A549 treated with AZD9567 at 1 μM for 4 hours (cell line): Measurements from ENCODE around the gene RAB23. TPM values are rescaled to one million over a fixed set of nuclear protein-coding genes. Genes with fewer than 3 reads are reported as not detected.

ENCODE experiments used
- total RNA-seq: library from RNA; stranded (reverse); fragments of 200-300 nt; extraction: Qiagen RNA extraction; gene quantifications from 5 replicates; pipeline ENCODE4 v1.2.3, GENCODE V29; 2022; ENCODE audit not compliant: insufficient read depth

RAB23 gene
- 6.6 to 16.4 TPM (median 8.7 TPM) in 5 replicates for total RNA-seq

DNA sequence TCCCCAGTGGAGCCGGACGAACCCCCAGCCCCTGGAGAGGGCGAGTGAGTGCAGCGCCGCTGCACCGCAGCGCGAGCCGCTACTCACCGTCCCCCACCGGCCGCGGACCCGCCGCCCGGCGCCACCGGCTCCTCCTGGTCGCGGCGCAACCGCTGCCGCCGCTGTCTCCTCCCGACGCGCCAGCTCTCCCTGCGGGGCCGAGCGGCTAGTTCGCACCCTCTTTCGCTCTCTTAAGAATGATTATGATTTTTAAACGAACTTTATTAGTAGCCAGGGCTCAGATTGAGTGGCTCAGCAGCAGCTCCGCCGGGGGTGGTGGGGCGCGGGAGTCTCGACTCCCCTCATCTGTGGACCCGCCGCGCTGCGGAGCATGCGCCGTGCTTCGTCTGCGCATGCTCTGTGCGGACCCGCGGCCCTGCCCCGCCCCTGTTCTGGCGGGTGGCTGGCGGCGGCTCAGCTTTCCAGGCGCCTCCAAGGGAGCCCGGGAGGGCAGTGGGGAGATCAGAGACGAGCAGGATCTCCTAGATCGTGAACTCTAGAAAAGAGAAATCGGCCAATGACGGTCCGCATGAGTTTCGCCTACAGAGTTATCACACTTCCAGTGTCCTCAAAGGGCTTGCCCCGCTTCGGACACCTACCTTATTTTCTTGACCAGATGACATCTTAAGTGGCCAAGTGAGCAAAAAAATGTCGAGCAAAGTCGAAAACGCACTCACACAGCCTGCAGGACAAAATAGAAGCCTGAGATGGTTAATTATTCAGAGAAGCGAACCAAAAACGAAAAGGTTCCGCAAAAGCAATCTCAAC is at the start of gene RAB23:
Gene RAB23, minus strand, starts transcription at position 372 of the 807 bp plus-strand sequence. CDS start 11,927 bp downstream, outside the sequence.

DNA sequence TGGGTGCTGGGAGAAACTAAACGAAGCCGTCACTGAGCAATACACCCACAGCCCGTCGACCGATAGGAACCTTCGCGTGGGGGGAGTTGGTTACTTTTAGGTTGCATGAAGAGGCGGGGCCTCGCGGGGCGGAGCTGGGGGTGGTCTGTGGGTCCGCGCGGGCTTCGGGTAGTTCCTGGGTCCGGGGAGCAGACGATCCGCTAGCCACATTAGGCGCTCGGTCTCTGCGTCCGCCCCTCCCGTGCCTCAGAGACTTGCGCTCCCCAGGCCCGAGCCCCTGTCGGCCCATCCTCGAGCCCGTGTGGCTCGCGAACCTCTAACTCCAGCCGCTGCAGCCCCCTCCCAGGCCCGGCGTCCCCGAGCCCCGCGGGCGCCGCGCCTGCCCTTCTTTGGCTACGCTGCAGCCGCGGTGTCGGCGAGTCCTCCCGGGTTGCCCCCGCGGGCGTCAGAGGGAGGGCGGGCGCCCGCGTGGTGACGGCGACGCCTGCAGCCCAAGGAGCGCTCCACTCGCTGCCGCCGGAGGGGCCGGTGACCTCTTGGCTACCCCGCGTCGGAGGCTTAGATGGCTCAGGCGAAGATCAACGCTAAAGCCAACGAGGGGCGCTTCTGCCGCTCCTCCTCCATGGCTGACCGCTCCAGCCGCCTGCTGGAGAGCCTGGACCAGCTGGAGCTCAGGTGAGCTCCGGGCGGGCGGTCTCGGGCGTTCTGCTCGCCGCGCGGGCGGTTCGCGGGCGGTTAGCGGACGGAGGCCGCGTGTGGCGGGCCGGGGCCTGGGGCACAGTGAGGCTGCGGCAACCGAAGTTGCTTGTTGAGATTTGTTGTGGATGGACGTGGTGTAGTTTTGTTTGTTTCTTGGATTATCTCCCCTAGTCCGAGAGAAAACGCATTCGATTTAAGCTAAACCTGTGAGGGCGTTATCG is 49.7 kb downstream of the RAB23 start, which contains the start of gene BAG2:
Gene BAG2, plus strand, starts transcription at position 191 of the 920 bp plus-strand sequence. Its CDS starts 372 bp downstream, at position 563.

Other genes starting within 250 kb of the RAB23 start
- 5.1 to 7.9 TPM (median 5.8 TPM) in 5 replicates for gene KIAA1586, start 175.6 kb downstream of the RAB23 start, total RNA-seq
- gene ZNF451, start 132.1 kb downstream of the RAB23 start, total RNA-seq = 7.8 to 14.4 TPM (median 9.9 TPM) in 5 replicates
- 7.2 to 7.9 TPM (median 7.8 TPM) in 5 replicates for gene BAG2, start 50.0 kb downstream of the RAB23 start, total RNA-seq
- 11.6 to 20.5 TPM (median 12.0 TPM) in 5 replicates for gene PRIM2, start 95.3 kb upstream of the RAB23 start, total RNA-seq